ENCODE data around the gene SEMA4G.
"Not testable (repeated sequence)": the region's sequence is repeated elsewhere in the genome, so short reads cannot be mapped to it uniquely, and the experiment has no call there.

Gene SEMA4G

DNA sequence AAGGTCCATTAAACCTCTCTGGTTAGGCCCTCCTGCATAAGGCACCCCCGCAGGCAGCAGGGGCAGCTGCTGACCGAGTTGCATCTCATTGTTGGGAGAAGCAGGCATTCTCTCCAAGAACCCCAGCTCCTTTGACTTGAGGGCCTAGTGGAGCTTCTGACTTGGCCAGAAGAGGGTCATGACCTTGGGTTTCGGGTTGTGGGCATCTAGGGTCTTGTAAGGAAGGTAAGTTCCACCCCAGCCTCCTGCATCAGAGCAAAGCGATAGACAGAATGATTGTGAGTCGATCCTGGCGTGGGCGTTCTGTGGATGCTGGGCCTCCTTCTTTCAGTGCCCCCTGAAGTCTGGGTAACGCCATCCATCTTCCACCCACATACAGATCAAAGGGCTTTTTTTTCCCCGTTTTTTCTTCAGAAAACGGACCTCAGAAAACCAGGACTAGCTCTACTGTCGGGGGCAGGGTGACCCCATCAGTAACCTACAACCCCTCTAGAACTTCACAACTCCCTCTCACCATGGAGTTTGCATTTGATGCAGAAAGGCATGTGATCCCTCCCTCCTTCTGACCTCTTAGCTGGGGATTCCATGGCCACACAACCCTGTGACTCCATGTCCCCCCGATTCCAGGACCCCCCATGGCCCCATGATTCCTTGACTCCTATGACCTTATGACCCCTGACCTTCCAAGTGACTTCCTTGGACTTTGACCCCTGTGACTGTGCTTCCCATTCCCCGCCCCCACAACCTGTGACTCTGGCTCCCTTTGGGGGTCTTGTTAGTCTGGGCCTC is 3.0 kb downstream of the SEMA4G start:
- DNase-seq: no peak

DNA sequence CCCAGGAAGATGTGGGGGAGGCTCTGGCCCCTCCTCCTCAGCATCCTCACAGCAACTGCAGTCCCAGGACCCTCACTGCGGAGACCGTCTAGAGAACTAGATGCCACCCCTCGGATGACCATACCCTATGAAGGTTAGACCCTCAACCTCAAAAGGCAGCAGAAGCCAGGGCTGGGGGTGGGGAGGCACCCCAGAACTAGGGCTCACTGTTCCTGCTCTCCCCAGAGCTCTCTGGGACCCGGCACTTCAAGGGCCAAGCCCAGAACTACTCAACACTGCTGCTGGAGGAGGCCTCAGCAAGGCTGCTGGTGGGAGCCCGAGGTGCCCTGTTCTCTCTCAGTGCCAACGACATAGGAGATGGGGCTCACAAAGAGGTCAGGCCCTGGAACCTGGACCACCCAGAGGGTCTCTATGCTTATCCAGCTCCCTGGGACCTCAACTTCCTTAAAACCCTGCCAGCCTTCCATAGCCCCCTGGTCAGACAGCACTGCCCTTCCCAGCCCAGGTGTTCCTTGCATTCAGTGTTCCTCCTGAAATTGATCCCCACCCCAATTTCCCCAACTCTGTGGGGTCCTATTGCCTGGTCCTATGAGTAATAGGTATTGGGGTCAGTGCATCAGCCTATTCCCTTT is 3.7 kb downstream of the SEMA4G start:
- DNase-seq: no peak

DNA sequence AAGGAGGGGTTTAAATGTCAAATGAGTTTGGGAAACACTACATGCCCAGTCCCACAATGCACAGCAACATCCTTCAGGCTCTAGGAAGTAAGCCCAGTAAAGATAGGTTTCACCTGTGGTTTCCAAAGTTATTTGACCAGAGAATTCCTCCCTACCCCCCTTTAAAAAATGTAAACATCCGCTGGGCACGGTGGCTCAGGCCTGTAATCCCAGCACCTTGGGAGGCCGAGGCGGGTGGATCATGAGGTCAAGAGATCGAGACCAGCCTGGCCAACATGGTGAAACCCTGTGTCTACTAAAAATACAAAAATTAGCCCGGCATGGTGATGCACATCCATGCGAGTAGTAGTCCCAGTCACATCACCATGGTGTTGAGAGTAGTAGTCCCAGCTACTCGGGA is 6.1 kb downstream of the SEMA4G start:
- DNase-seq: not testable (repeated sequence)

DNA sequence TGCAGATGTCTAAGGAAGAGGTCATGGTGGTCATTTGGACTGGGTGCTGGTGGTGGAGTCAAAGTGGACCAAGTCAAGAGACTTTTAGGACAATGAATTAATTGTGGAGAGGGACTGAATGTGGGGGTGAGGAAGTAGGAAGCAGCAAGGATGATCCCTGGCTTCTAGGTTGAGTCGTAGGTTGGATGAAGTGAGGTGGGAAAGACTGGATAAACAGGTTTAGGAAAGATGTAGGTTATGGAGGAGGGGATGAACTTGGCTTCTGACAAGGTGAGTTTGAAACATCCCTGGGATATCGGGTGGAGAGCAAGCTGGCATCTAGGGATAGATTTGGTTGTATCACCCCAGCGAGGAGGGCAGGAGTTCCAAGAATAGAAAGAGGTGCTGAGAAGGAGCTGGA is 7.6 kb downstream of the SEMA4G start:
- DNase-seq: no peak

DNA sequence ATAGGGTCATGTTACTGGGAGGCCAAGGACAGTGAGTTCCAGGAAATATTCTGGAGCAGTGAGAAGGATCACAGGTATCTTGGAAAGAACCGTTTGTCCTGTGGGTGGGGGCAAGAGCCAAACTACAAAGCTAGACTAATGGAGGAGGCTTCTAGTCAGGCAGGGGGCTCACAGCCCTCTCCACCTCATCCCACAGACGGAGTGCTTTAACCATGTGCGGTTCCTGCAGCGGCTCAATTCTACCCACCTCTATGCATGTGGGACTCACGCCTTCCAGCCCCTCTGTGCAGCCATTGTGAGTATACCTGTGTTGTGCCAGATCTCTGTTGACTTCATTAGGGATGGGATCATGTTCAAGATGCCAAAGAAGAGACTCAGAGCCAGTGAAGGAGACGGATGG is 8.1 kb downstream of the SEMA4G start:
- DNase-seq: no peak

DNA sequence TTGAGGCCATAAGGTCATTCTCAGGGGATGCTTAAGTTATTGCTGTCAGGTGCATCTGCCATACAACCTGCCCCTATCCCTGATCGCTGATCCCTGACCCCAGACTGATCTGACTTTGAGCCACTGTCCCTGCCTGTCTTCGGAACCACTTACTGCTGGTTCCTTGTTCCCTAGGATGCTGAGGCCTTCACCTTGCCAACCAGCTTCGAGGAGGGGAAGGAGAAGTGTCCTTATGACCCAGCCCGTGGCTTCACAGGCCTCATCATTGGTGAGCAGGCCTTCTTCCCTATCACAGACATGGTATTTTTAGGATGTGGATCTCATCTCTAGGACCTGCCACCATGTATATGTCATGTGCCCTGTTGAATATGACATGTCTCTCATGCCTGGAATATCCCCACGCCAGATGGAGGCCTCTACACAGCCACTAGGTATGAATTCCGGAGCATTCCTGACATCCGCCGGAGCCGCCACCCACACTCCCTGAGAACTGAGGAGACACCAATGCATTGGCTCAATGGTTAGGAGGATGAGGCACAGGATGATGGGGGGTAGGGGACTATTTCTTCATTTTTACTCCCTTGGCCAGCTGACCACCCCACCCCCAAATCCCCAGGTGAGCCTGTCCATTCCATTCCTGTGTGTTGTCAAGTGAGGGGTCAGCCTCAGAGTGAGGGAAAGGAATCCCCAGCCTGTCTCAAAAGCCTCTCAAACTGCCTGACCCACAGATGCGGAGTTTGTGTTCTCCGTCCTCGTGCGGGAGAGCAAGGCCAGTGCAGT is 9.0 kb downstream of the SEMA4G start:
- DNase-seq: no peak

DNA sequence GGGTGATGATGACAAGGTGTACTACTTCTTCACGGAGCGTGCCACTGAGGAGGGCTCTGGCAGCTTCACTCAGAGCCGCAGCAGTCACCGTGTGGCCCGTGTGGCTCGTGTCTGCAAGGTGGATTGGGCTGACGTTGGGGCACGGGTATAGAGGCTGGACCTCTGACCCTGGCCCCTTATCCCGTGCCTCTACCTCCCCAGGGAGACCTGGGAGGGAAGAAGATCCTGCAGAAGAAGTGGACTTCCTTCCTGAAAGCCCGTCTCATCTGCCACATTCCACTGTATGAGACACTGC is 9.5 kb downstream of the SEMA4G start:
- DNase-seq: no peak

DNA sequence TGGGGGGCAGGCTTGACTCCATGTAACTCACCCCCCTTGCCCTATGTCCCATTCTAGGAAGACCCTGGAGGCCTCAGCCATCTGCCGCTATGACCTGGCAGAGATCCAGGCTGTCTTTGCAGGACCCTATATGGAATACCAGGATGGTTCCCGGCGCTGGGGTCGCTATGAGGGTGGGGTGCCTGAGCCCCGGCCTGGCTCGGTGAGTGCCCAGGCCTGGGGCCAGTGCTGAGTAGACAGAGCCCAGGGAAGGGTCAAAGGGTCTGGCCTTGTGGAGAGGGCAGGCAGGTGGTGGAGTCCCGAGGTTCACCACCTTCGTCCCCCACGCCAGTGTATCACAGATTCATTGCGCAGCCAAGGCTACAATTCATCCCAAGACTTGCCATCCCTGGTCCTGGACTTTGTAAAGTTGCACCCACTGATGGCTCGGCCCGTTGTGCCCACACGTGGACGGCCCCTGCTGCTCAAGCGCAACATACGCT is 10.5 kb downstream of the SEMA4G start:
- DNase-seq: no peak

DNA sequence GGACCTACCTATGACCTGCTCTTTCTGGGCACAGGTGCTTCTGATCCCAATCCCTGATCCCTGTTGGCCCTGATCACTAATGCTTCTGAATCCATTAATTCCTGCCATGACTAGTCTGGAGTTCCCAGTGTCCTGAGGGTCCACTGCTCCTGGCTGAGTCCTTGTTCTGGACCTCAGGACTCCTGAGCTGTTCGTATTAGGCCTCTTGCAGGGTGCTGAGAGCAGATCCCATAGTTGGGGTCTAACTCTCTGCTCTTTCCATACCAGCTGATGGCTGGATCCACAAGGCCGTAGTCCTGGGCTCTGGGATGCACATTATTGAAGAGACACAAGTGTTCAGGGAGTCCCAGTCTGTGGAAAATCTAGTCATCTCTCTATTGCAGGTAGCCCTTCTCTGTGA is 11.0 kb downstream of the SEMA4G start:
- DNase-seq: no peak

DNA sequence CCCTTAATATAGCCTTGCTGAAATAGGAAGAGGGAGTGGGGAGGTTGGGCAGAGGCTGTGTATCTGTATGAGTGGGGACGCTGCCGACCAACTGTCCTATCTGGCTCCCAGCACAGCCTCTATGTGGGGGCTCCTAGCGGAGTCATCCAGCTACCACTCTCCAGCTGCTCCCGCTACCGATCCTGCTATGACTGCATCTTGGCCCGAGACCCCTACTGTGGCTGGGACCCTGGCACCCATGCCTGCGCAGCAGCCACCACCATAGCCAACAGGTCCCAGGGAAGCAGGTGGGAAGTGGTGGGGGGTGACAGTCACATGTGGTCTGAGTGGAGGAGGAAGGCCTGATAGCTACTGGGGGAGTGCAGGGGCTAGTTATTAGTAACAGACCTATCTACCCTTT is 11.4 kb downstream of the SEMA4G start:
- no peak for DNase-seq

DNA sequence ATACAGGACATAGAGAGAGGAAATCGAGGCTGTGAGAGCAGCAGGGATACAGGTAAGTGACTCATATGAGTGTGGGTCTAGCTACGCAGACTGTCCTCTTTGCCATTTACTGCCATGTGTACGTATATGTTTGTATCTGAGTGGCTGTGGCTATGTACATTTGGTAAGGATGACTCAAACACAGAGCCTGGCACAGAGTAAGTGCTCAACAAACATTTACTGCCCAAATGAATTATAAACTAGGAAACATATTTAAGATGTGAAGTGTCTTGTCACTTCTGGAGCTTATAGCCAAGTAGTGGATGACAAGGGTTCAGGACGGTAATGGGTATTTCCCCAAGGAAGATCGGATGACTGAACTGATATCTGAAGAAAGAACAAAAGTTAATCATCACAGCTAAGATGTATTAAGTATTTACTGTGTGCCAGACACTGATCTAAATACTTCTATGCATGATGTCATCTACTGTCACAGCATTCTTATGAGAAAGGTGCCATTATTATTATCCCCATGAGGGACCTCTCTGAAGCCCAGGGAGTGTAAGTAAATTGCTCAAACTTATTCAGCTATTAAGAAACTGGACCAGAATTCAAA is 12.0 kb downstream of the SEMA4G start:
- no peak for DNase-seq

DNA sequence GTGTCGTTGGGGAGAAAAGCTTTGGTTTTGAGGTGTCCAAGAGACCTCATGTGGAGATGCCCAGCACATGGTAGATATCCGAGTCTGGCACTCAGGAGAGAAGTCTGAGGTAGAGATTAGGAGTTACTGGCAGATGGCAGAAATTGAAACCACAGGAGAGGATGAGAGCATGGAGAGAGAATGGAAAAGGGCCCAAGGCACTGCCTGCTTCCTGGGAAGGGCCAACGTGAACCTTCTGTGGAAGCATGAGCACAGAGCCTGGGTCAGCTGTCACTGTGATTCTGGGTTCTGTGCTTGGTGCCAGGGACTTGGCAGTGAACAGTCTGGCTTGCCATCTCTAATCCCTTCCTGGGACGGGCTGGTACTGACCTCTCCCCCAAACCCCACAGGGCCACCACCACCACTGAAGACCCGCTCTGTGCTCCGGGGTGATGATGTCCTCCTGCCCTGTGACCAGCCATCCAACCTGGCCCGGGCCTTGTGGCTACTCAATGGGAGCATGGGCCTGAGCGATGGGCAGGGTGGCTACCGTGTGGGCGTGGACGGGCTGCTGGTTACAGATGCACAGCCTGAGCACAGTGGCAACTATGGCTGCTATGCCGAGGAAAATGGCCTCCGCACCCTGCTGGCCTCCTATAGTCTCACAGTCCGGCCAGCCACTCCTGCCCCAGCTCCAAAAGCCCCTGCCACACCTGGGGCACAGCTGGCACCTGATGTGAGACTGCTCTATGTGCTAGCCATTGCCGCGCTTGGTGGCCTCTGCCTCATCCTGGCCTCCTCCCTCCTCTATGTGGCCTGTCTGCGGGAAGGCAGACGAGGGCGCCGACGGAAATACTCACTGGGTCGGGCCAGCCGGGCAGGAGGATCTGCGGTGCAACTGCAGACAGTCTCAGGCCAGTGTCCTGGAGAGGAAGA is 13.9 kb downstream of the SEMA4G start:
- DNase-seq: no peak

DNA sequence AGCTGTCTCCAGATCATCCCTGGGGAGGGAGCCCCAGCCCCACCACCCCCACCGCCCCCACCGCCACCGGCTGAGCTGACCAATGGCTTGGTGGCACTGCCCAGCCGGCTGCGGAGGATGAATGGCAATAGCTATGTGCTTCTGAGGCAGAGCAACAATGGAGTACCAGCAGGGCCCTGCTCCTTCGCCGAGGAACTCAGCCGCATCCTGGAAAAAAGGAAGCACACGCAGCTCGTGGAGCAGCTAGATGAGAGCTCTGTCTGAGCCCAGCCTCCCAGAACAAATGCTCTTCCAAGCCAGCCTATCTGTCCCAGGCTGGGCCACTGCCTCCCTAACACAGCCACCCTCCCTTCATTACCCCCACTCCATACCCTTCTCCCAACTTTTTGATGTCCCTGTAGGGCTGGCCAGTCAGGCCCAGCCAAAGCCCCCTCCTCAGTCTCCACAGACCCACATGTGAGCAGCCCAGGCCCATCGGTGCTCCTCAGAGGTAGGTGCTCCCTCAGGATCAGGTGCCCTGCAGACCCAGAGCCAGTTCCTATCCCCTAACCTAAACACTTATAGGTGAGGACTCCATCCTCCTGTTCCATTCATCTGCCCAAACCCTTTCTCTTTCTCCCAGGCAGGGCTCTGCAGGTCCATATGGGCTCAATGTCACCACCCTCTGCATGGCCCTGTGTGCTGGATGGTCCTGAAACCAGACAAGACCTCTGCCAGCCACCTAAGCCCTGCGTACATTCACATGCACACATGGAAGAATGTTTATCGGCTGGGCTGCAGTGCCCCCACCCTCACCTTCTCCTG is 14.8 kb downstream of the SEMA4G start:
- no peak for DNase-seq

DNA sequence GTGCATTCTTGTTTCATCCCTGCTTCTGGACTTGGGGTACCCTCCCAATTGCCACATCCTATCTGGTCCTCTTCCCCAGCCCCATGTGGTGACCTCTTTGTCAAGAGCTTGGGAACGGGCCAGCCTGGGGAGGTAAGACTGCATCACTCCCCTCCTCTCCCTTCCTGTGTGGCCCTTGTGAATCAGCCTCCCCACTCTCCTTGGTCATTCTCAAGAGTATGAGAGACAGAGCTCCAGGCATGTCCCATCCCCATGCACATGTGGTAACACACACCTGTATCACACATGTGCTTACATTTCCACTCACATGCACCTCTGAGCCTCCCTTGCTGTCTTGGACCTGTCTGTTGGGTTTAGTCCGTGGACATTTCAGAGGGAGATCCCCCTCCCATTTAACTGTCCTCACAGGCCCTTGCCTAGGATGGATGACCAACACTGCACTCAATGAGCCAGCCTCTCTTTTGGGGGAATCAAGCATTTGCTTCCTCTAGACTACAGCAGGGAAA is 15.4 kb downstream of the SEMA4G start:
- no peak for DNase-seq

DNA sequence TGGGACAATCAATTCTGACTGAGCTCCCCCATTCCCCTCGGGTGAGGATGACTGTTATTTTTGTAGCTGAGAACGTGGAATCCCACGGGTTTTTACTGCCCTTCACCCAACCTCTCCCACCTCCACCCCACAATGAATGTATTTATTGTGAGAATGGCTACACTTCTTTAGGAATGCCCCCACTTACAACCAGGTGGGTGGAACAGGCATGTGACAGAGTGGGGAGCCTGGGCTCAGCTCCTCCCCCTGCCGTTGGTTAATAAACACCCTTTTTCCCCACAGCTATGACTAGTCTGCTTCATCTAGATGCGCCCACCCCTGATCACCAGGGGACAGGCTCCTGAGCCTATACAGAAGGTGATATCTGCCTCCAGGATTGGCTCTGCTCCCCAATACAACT is 16.0 kb downstream of the SEMA4G start:
- DNase-seq: no peak

DNA sequence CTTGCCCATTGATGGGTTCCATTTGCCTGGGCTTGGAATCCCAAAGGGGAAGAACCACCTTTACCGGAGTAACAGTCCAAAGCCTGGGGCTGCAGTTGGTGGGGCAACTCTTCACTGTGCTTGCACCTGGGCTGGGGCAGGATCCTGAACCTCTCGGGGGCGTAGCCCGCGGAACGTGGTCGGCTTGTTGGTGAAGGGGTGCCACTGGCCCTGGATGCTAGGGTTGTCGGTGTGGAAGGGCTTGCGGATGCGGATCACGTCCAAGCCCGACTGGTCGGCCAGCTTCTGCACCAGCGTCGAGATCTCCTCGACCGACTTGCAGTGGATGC is 17.3 kb downstream of the SEMA4G start:
- DNase-seq: no peak

DNA sequence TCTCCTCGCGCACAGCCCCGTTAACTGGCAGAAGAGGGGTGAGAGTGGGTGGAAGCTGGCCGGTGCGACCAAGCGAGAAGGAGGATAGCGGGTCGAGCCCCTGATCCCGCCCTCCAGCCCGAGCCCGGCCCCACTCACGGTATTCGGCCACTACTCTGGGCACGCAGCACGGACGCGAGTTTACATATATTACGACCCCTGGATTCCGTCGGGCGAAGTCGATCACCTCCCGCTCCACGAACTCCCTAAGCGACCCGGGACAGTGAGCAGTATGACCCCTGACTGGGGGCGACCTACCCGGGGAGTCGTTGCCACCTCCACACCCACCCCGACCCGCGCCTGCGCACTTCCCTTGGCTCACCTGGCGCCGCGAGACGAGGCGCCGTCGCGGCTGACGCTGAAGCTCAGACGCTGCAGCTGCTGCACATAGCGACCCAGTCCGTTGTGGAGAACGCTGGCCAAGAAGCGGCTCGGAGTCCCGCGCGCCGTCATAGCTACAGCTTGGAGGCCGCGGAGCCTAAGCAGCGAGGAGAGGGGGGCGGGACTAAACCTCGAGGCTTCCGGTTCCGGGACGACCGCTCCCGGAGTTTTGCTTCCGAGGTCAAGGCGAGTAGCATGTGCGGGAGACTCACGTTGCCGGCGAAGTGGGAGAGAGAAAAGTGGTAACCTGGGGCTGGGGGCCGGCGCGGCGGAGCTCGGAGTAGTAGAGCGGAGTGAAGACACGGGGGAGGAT is 17.8 kb downstream of the SEMA4G start, which contains the start of the genes MRPL43 and TWNK:
Gene MRPL43 (minus strand): TSS at position 546 of the 733 bp plus-strand sequence. CDS start 54 bp downstream, at position 492.
Gene TWNK (plus strand): TSS at position 592 of the 733 bp plus-strand sequence. CDS start 668 bp downstream, outside the sequence.
- DNase-seq: peak; percentile 84

DNA sequence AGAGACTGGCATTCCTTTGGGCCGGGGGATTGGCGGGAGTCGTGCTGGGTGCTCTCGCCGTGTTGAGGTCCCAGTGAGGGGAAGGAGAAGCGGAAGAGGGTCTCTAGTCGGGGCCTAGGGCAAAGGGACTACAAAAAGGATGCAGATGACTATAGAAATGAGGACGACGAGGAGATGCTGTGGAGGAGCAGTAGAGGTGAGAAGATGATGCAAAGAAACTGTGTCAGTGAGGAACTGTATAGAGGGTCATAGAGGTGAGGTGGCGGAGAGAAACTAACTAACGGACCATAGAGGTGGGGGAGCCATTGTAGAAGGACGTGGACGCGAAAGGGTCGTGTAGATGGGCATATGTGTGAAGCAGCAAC is 18.4 kb downstream of the SEMA4G start:
- no peak for DNase-seq

DNA sequence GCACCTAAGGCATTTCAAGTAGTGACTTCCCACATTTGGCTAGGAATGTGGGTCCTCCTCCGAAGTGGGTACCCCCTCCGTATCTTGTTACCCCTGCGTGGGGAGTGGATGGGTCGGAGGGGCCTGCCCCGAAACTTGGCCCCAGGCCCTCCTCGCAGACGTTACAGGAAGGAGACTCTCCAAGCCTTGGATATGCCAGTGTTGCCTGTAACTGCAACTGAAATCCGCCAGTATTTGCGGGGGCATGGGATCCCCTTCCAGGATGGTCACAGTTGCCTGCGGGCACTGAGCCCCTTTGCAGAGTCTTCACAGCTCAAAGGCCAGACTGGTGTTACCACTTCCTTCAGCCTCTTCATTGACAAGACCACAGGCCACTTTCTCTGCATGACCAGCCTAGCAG is 18.9 kb downstream of the SEMA4G start:
- DNase-seq: no peak

DNA sequence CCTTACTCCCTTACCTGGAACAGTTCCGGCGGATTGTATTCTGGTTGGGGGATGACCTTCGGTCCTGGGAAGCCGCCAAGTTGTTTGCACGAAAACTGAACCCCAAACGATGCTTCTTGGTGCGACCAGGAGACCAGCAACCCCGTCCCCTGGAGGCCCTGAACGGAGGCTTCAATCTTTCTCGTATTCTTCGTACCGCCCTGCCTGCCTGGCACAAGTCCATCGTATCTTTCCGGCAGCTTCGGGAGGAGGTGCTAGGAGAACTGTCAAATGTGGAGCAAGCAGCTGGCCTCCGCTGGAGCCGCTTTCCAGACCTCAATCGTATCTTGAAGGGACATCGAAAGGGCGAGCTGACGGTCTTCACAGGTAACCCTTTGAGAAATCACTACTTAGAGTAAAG is 19.8 kb downstream of the SEMA4G start:
- no peak for DNase-seq

All from stimulated activated CD4-positive, alpha-beta T cell treated with anti-CD3 and anti-CD28 coated beads, Interleukin-1b, Interleukin-23, amount 100 ng/mL, for 48 hours (primary cell).